Psoas muscle (tissue), 8 donors: Measurements from ENCODE around the gene ZCCHC7. TPM values are rescaled to one million over a fixed set of nuclear protein-coding genes. Genes with fewer than 3 reads are reported as not detected.

Experiments used
- ATAC-seq, 4 donors: fragments of 200-7000 bp; cut with Tn5 transposase; one replicate each; pipeline ENCODE4 v1.9.1; 2020; ENCODE audit warnings: moderate library complexity in 3 of 4, mild to moderate bottlenecking in 2 of 4
- DNase-seq, 2 donors: peaks; one replicate each; pipeline ENCODE4 v3.0.0-alpha.2; 2020
- H3K27ac ChIP-seq: fragments of 200-600 bp; one replicate; pipeline ENCODE4 v1.8.0; 2022
- H3K27me3 ChIP-seq, 3 donors: fragments of 200-600 bp in 1 of 3; one replicate each; pipeline versions ENCODE4 v1.6.1 to v1.8.0; 2013 to 2022; ENCODE audit warnings: low read length in 2 of 3, mild to moderate bottlenecking in 2 of 3, moderate library complexity in 1 of 3; ENCODE audit not compliant: insufficient read depth in 3 of 3
- H3K36me3 ChIP-seq, 2 donors: fragments of 200-600 bp in 1 of 2; one replicate each; pipeline versions ENCODE4 v1.6.1 to v1.8.0; 2013 to 2022; ENCODE audit warnings: low read depth in 1 of 2, mild to moderate bottlenecking in 1 of 2, moderate library complexity in 1 of 2; ENCODE audit not compliant: insufficient read depth in 1 of 2
- H3K4me1 ChIP-seq: fragments of 200-600 bp; one replicate; pipeline ENCODE4 v1.8.0; 2022
- H3K4me3 ChIP-seq: fragments of 200-600 bp; one replicate; pipeline ENCODE4 v1.8.0; 2022; ENCODE audit warnings: mild to moderate bottlenecking
- H3K9me3 ChIP-seq: fragments of 200-600 bp; one replicate; pipeline ENCODE4 v1.8.0; 2022
- WGBS, 3 donors: extraction: QIAGEN DNeasy Blood & Tissue Kit; methylation state at CpG; one replicate each; pipeline versions ENCODE4 v1.1.6 to v1.1.7; 2013; 5-methylcytosine and 5-hydroxymethylcytosine counted together
- intact Hi-C, 2 donors: fragments of 100-400 bp; cut with DNase I; formaldehyde crosslinking; loops; one replicate each; pipeline versions ENCODE4 v1.11.0 to v1.14.2; 2022
- polyA plus RNA-seq, 3 donors: library from polyadenylated mRNA; stranded (reverse); fragments of 200-250 nt; gene quantifications; one replicate each; pipeline ENCODE4 v1.2.3, GENCODE V29; 2013
- total RNA-seq, 4 donors: library from RNA; stranded (reverse); fragmentation: NEBNext Ultra II Directional in 2 of 4; extraction: Animal tissue kit (Norgen Biotek cat#: 25700) in 2 of 4; gene quantifications; one replicate each; pipeline versions ENCODE4 v1.2.1 to v1.2.4, GENCODE V29; 2021 to 2023
- TF ChIP-seq, protein P1 (sequence below): fragments of 200-600 bp; IDR thresholded peaks from one replicate; pipeline ENCODE4 v1.8.0; 2022; ENCODE audit warnings: antibody characterized with exemption
- donor health status: healthy with polysubstance abuse.
- donor health status: DM: no; HTN: no; CAD: no; lungs with moderate emphysema.
- donor health status: Bipolar disorder and iron deficiency.
- donor health status: healthy.
- donor health status: DM: yes; HTN: yes; CAD: no.
- donor health status: DM: no; HTN: no; CAD: no.
- donor health status: DM: no; HTN: no; CAD: no.
- donor health status: DM: yes; HTN: yes; CAD: no.

The ZCCHC7 gene
- total and polyA plus RNA-seq, 7 donors, result 6.2 to 10.3 (median 7.3) TPM

DNA sequence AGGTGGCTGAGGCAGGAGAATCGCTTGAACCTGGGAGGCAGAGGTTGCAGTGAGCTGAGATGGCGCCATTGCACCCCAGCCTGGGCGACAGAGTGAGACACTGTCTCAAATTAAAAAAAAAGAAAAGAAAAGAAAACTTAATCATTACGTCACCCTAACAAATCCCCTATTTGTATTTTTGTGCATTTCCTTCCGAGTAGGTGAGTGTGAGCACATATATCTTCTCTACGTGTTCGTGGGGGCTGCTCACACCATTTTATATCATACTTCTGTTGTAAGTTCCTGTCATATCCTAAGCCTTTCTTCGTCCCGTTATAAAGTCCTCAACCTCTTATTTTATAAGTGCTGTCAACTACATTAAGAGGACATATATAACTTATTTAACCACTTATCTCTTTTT lies 260.2 kb downstream of the ZCCHC7 start:
- no peak overlapping the region for H3K4me3 ChIP-seq
- TF ChIP-seq, protein P1, sequence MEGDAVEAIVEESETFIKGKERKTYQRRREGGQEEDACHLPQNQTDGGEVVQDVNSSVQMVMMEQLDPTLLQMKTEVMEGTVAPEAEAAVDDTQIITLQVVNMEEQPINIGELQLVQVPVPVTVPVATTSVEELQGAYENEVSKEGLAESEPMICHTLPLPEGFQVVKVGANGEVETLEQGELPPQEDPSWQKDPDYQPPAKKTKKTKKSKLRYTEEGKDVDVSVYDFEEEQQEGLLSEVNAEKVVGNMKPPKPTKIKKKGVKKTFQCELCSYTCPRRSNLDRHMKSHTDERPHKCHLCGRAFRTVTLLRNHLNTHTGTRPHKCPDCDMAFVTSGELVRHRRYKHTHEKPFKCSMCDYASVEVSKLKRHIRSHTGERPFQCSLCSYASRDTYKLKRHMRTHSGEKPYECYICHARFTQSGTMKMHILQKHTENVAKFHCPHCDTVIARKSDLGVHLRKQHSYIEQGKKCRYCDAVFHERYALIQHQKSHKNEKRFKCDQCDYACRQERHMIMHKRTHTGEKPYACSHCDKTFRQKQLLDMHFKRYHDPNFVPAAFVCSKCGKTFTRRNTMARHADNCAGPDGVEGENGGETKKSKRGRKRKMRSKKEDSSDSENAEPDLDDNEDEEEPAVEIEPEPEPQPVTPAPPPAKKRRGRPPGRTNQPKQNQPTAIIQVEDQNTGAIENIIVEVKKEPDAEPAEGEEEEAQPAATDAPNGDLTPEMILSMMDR, result no peak
- no peaks in the 10 kb centered on the region for H3K36me3 ChIP-seq
- no peak overlapping the region for H3K27ac ChIP-seq
- intact Hi-C loops, result no loop called here
- ATAC-seq (no peak), DNase-seq (no peak)
- no peaks in the 10 kb centered on the region for H3K9me3 ChIP-seq
- no peaks in the 10 kb centered on the region for H3K4me1 ChIP-seq
- no peaks in the 10 kb centered on the region for H3K27me3 ChIP-seq
- 81 to 89% (median 87%) methylated on average over 9 of the region's 9 CpGs for WGBS, 3 donors

DNA sequence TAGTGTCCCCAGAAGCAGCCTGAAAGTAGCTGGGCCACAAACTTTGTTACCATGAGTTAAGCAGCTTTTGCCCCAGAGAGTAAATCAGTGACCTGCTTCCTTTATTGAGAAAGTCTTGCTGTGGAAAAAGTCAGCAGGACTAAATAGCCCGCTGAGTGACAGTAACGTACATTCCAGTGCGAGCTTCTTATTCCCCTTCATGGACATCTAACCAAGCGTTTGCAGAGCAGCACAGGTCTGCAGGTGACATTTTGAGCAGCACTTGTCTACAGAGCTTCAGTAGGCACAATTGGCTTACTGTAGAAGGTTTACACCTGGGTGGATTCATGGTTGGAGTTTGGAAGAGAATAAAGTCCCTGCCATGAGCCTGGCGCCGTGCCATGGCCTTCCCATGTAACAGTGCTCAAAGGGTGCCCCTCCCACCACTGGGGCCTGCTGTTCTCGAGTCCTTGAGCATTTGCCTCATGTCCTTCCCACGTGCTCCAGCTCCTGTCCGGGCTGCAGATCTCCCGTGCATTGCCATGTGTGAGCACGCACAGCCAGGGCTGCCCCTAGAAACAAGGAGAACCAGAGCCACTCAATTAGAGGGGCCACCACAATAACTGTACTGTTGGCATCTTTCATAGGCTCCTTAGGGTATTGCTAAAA lies 260.8 kb downstream of the ZCCHC7 start:
- Histone ChIP-seq H3K36me3 (no peaks in the 10 kb centered on the region), H3K4me1 (no peaks in the 10 kb centered on the region), H3K27me3 (no peaks in the 10 kb centered on the region), H3K4me3 (no peak overlapping the region), H3K27ac (no peak overlapping the region), H3K9me3 (no peaks in the 10 kb centered on the region)
- ATAC-seq, result no peak
- TF ChIP-seq, protein P1, result no peak
- no peak for DNase-seq
- WGBS, 3 donors, result 78 to 81% (median 81%) methylated on average over 11 of the region's 11 CpGs
- intact Hi-C loops, result no loop called here

DNA sequence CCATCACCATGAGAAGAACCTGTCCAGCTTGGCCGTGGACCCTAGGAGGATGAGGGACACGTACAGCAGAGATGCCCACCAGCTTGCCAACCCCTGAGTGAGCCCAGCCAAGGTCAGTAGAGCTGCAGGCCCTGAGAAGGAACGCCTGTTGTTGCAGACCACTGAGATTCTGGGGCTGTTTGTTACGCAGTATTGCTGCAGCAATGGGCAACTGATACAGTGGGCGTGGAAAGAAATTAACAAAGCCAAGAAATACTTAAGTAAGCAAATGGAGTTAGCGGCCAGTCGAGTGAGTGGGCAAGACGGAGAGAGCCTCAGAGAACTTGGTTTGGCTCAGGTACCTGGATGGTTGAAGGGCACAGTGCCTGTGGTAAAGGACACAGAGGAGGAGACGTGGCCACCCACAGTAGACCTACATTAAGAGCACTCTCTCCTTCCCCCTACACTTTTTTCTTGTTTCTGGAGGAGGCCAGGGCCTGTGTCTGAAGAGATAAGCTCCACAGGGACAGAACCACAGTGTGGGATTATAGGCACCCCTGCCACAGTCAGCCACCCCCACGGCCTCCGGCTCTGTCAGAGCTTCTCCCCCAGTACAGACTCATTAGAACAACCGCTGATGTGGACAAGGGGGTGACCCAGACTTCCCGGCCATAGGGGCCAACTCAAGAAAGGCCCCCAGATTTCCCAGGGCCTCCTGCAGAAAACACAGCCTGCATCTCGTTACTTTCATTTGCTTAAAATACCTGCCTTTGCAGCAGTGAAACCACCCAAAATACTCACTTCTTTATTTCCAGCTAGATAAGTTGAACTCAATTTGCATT lies 262.0 kb downstream of the ZCCHC7 start:
- H3K27me3 ChIP-seq, result no peaks in the 10 kb centered on the region
- H3K27ac ChIP-seq, result no peak overlapping the region
- H3K4me3 ChIP-seq, result no peak overlapping the region
- TF ChIP-seq, protein P1, result no peak
- H3K36me3 ChIP-seq, result no peaks in the 10 kb centered on the region
- H3K4me1 ChIP-seq, result no peaks in the 10 kb centered on the region
- no peak for DNase-seq
- intact Hi-C loops, result no loop called here
- no peak for ATAC-seq
- no peaks in the 10 kb centered on the region for H3K9me3 ChIP-seq
- WGBS, 3 donors, result 74 to 87% (median 86%) methylated on average over 14 of the region's 14 CpGs

DNA sequence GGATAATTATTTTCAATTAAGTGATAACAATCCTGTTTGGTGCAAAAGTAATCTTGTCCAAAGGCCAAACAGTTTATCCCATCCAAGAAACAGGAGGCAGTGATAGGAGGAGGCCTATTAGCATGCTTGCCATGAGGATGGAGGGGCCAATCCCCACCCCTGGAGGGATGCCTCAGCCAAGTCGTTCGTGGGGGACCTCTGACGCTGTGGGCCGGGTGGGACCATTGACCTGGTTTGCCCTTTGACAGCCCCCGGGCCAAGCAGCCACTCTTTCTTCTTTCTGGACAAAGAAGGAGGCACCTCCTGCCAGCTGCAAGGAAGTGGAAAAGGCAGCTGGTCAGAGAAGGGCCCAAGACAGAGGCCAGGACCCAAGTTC lies 262.6 kb downstream of the ZCCHC7 start:
- no peaks in the 10 kb centered on the region for H3K36me3 ChIP-seq
- no peaks in the 10 kb centered on the region for H3K27me3 ChIP-seq
- no peaks in the 10 kb centered on the region for H3K4me1 ChIP-seq
- WGBS, 3 donors, result 43 to 52% (median 46%) methylated on average over 5 of the region's 5 CpGs
- H3K9me3 ChIP-seq, result no peaks in the 10 kb centered on the region
- no peak overlapping the region for H3K4me3 ChIP-seq
- DNase-seq (no peak), ATAC-seq (no peak)
- TF ChIP-seq, protein P1, result no peak
- intact Hi-C loops, result no loop called here
- no peak overlapping the region for H3K27ac ChIP-seq
